ENCODE data around the gene C1orf174. TPM values are rescaled to one million over a fixed set of nuclear protein-coding genes. Genes with fewer than 3 reads are reported as not detected.

Gene C1orf174
- polyA plus RNA-seq, 1 donor from 2014 or later = 28.2 TPM

- Histone ChIP-seq H3K27ac (ENCODE audit: low read length) (no peak overlapping the region), H3K4me2 (ENCODE audit: low read length) (peak overlapping the region; percentile 84), H2AFZ (ENCODE audit: low read depth, low read length) (no peak overlapping the region), H4K20me1 (ENCODE audit: insufficient read depth) (no peaks in the 10 kb centered on the region), H3K9ac (ENCODE audit: low read length) (peak overlapping the region; percentile 73), H3K9me2 (ENCODE audit: insufficient read depth, low read length) (no peaks in the 10 kb centered on the region), H3F3A (ENCODE audit: insufficient read depth, low read length, poor library complexity, severe bottlenecking) (no peaks in the 10 kb centered on the region), H3K9me3 (ENCODE audit: low read length) (no peaks in the 10 kb centered on the region), H3K27me3 (ENCODE audit: insufficient read depth, low read depth, low read length) (no peaks in the 10 kb centered on the region), H3K4me3 (ENCODE audit: low read length) (peak overlapping the region; percentile 92), H3K79me2 (replicated peaks; ENCODE audit: insufficient read depth, low read length) (peaks cover 19% of the 10 kb centered on the region), H3K36me3 (ENCODE audit: insufficient read depth, low read length) (no peaks in the 10 kb centered on the region)
- TF ChIP-seq CTCF (IDR thresholded peaks at IDR 0.05; ENCODE audit: poor library complexity, severe bottlenecking) = peak; percentile 33
- no peak for TF ChIP-seq MXI1 (conservative IDR thresholded peaks at IDR 0.05; ENCODE audit: poor library complexity, severe bottlenecking)
- no peak for TF ChIP-seq SMC3 (conservative IDR thresholded peaks at IDR 0.05; ENCODE audit: poor library complexity)
These were observed 41.7 kb downstream of the C1orf174 start for GRCh38 chr1:3858231-3858981.

- Histone ChIP-seq H3F3A (ENCODE audit: insufficient read depth, low read length, poor library complexity, severe bottlenecking) (no peaks in the 10 kb centered on the region), H3K9ac (ENCODE audit: low read length) (peak overlapping the region; percentile 73), H4K20me1 (ENCODE audit: insufficient read depth) (no peaks in the 10 kb centered on the region), H3K9me3 (ENCODE audit: low read length) (no peaks in the 10 kb centered on the region), H3K27ac (ENCODE audit: low read length) (no peak overlapping the region), H3K79me2 (replicated peaks; ENCODE audit: insufficient read depth, low read length) (peaks cover 19% of the 10 kb centered on the region), H3K27me3 (ENCODE audit: insufficient read depth, low read depth, low read length) (no peaks in the 10 kb centered on the region), H3K36me3 (ENCODE audit: insufficient read depth, low read length) (no peaks in the 10 kb centered on the region), H3K9me2 (ENCODE audit: insufficient read depth, low read length) (no peaks in the 10 kb centered on the region), H3K4me2 (ENCODE audit: low read length) (peak overlapping the region; percentile 84), H2AFZ (ENCODE audit: low read depth, low read length) (peak overlapping the region; percentile 62), H3K4me3 (ENCODE audit: low read length) (peak overlapping the region; percentile 92)
- TF ChIP-seq TAF1 (IDR thresholded peaks at IDR 0.05; ENCODE audit: low read depth) = no peak
- no peak for TF ChIP-seq CTCF (IDR thresholded peaks at IDR 0.05; ENCODE audit: poor library complexity, severe bottlenecking)
- TF ChIP-seq SMC3 (conservative IDR thresholded peaks at IDR 0.05; ENCODE audit: poor library complexity) = no peak
These were observed 42.3 kb downstream of the C1orf174 start for GRCh38 chr1:3857791-3858129.

GRCh38 chr1:3856923-3857790 lies 42.9 kb downstream of the C1orf174 start, which contains the start of the genes CEP104 and DFFB:
Gene CEP104 (minus strand): TSS chr1:3857211. CDS start chr1:3852407, 4,804 bp downstream.
Gene DFFB (plus strand): TSS chr1:3857476. CDS start chr1:3857604, 128 bp downstream.
- Histone ChIP-seq H3K27me3 (ENCODE audit: insufficient read depth, low read depth, low read length) (no peaks in the 10 kb centered on the region), H3F3A (ENCODE audit: insufficient read depth, low read length, poor library complexity, severe bottlenecking) (no peaks in the 10 kb centered on the region), H3K79me2 (replicated peaks; ENCODE audit: insufficient read depth, low read length) (peaks cover 19% of the 10 kb centered on the region), H2AFZ (ENCODE audit: low read depth, low read length) (peak within 1 kb of the TSS; percentile 62), H3K9ac (ENCODE audit: low read length) (peak within 1 kb of the TSS; percentile 73), H4K20me1 (ENCODE audit: insufficient read depth) (no peaks in the 10 kb centered on the region), H3K9me3 (ENCODE audit: low read length) (no peaks in the 10 kb centered on the region), H3K36me3 (ENCODE audit: insufficient read depth, low read length) (no peaks in the 10 kb centered on the region), H3K9me2 (ENCODE audit: insufficient read depth, low read length) (no peaks in the 10 kb centered on the region), H3K4me2 (ENCODE audit: low read length) (peak within 1 kb of the TSS; percentile 84), H3K4me3 (ENCODE audit: low read length) (peak within 1 kb of the TSS; percentile 92), H3K27ac (ENCODE audit: low read length) (peak within 1 kb of the TSS; percentile 44)
- peak; percentile 79 for TF ChIP-seq MXI1 (conservative IDR thresholded peaks at IDR 0.05; ENCODE audit: poor library complexity, severe bottlenecking)
- no peak for TF ChIP-seq EZH2 (IDR thresholded peaks at IDR 0.05; ENCODE audit: borderline replicate concordance, insufficient read depth, low read length, poor library complexity, severe bottlenecking)
- peak; percentile 81 for TF ChIP-seq CTCF (IDR thresholded peaks at IDR 0.05; ENCODE audit: poor library complexity, severe bottlenecking)
- TF ChIP-seq EP300 (conservative IDR thresholded peaks at IDR 0.05; ENCODE audit: poor library complexity, severe bottlenecking) = peak; percentile 16
- peak; percentile 20 for TF ChIP-seq REST (IDR thresholded peaks at IDR 0.05; ENCODE audit: borderline replicate concordance)
- peak; percentile 69 for TF ChIP-seq TAF1 (IDR thresholded peaks at IDR 0.05; ENCODE audit: low read depth)
- TF ChIP-seq SMC3 (conservative IDR thresholded peaks at IDR 0.05; ENCODE audit: poor library complexity) = peak; percentile 85
- peak; percentile 89 for TF ChIP-seq POLR2AphosphoS5 (IDR thresholded peaks at IDR 0.05)
- peak; percentile 77 for TF ChIP-seq RAD21 (conservative IDR thresholded peaks at IDR 0.05)

Data from neural cell (in vitro differentiated cells).